Activated CD4-positive, alpha-beta T cell treated with anti-CD3 and anti-CD28 coated beads, Interleukin-2, Interleukin-6, amounts not matched to agents 100 ng/mL and 50 ng/mL, durations not matched to agents 16 hours and 8 hours (primary cell): ENCODE measurements around the gene PPM1H.

Experiments
- DNase-seq: peaks from one replicate; pipeline ENCODE4 v3.0.0-alpha.2; 2020

The PPM1H gene

GRCh38 chr12:62789851-62790250, 145.1 kb downstream of the PPM1H start:
- no peak for DNase-seq

GRCh38 chr12:62787611-62788010, 147.3 kb downstream of the PPM1H start:
- DNase-seq, result no peak

- DNase-seq, result no peak
Measured at GRCh38 chr12:62787023-62787422, 147.9 kb downstream of the PPM1H start.

DNA sequence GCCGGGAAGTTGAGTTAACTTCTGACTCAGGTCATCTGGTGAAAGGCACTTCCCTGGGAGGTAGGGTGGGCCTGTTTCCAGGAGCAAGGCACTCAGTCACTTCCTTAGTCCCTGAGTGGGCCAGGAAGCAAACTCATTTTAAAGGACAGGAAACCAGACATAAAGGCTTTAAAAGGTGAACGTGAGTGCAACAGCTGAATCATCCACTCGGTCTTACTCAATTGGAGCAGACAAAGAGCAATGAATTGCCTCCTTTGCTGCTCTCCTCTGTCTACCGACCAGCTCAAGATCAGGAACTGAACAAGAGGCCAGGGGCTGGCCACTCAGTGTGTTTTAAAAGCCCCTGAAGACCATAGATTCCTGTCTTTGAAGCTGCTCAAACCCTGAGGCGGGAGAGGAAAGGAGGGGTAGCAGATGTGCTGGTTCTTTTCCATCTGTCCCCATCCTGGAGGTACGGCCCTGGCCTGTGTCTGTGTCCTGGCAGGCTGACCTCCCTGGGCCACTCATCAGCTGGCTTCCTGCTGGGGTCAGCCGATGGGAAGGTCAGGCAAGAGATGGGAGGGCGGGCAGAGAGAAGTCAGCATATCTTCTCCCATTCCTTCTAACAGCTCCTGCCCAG, 148.9 kb downstream of the PPM1H start:
- DNase-seq, result peak; percentile 42

DNA sequence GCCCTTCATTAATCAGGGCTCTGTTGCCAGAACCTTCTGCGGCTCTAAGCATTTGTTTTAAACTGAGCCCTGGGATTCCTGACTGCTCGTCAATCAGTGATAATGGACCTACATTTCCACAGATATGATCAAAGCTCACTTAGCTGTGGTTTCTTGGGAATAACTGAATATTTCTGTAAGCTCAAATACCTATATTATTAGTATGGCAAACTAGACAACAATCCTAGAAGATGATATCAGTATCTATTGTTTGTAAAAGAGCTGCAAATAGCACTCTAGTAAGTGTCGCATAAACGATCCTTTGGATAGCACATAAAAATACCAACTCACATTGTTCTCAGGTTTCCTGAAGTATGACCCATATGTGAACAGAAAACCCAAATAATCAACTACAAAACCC, 150.4 kb downstream of the PPM1H start:
- no peak for DNase-seq

DNA sequence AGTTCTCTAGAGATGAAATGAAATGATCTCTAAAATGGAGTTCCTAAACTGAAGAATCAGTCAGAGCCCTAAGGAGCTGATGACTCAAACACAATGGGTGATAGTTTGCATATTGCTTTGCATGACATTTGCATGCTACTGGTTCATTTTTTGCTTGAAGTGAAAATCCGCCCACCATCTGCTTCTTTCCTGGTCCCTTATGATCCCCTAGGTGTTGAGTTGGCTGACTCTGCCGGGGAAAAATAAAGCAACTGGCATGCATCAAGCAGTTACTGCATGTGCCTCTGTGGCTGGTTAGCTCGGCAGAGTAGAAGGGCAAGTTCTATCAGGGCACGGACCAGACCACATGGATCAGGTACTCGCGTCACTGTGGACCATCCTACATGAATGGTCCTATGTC, 151.1 kb downstream of the PPM1H start:
- no peak for DNase-seq

DNA sequence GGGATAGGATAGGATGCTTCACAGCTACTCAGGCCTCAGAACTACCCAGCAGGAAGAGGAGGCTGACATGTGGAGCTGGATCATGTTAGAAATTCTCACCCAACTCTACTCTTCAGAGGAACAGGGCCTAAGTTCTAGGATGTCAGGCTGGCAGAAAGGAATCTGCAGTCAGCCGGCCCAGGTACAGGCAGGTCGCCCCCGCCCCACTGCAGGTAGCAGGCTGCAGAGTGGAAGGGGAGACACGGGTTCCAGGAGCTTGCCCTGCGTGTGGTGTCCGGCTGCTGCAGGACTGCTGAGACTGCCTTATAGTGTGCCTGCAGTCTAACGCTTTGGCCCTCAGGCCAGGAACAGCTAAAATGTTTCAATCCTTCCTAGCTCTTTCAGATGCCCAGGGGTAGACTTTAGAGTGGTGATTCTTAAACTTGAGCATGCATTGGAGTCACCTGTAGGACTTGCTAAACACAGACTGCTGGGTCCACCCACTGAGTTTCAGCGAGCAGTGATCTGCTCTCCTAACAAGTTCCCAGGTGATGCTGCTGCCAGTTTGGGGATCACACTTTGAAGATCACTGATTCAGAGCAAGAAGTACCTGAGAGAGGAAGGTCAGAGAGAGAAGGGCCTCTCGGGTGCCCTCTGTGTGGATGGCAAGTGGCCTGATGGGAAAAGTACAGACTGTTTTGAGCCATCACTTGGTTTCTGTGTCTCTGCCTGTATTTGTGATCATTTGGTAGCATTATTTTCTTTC, 153.6 kb downstream of the PPM1H start:
- no peak for DNase-seq

GRCh38 chr12:62779488-62779887, 155.5 kb downstream of the PPM1H start:
- DNase-seq, result no peak

DNA sequence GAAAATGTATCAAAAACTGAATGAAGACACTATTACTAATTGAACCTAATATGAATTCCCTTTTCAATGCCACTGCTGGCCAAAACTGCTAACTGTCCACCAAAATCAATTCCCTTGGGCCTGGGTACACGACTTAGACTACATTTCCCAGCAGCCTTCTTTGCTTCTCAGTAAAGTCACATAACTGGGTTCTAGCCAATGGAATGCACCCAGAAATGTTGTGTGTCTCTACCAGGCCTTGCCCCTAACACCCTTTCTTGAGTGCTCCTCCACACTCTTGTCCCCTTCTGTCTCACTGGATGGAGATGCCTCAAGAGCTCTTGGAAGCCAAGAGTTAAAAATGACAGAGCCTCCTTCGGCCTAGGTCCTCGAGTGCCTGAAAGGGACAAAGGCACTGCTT, 156.8 kb downstream of the PPM1H start:
- no peak for DNase-seq

GRCh38 chr12:62776997-62777396, 158.0 kb downstream of the PPM1H start:
- no peak for DNase-seq

DNA sequence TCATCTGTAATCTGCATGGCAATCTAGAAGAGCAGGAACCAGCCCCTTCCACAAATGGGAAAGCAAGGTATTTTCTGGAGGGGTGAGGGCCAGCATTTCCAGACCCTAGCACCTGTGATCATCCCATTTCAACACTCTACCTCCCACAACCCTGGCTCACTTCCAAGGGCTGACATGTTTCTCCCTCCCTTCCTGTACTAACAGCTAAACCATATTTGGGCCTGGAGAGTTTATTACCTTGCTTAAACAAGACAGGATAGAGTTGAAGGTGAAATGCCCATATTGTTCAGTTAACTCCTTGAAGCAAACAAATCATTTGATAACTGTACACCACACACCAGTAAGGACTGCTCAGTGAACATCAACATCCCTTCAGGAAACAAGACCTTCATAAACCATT, 158.4 kb downstream of the PPM1H start:
- no peak for DNase-seq

DNA sequence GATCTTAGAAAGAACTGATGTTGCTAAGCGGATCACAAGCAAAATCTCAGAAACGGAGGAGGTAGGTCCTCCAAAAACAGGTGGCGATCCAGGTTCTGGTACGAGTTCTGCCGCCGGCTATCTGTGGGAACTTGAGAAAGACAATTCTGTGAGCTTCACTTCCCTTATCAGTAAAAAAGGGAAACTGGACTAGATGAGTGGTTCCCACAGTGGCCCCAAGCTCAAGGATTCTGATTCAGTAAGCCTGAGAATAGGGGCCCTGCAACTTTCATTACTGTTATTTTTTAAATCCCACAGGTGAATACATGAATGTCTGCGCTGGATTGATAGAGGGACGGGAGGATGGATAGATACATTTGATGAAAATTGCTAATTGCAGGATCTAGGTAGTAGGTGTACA, 160.2 kb downstream of the PPM1H start:
- no peak for DNase-seq

- no peak for DNase-seq
Measured at GRCh38 chr12:62772416-62772955, 162.5 kb downstream of the PPM1H start.

DNA sequence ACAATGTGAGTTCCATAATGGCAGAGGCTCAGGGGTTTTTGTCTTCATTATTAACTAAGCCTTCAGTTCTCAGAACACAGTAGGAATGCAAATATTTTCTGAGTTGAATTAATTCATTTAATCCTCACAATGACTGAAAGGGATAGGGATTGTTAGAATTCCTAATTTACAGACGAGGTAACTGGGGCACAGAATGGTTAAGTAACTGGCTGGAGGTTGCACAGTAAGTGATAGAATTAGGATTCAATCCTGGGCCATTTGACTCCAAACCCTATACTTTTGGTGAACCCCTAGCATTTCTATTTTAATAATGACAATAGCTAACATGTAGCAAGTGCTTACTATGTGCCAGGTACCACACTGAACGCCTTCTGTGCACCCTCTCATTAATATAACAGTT, 163.1 kb downstream of the PPM1H start:
- no peak for DNase-seq

DNA sequence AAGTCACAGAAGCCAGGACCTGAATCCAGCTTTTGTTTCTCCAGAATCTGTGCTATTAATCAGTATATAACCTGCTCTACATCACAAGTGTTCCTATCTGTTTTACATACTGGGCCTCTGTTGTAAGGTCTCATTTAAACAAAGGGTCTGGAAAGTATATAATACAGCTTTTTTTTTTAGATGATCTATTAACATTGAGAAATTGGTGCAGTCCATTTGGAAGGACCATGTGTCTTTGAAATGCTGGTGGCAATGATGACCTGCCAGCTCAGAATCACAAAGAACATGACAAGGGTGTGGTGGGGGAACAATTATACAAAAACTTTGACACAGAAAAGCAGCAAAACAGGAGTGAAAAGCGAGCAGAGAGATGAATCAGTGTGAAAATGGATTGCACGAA, 164.6 kb downstream of the PPM1H start:
- no peak for DNase-seq

GRCh38 chr12:62769076-62769619, 165.8 kb downstream of the PPM1H start:
- no peak for DNase-seq

DNA sequence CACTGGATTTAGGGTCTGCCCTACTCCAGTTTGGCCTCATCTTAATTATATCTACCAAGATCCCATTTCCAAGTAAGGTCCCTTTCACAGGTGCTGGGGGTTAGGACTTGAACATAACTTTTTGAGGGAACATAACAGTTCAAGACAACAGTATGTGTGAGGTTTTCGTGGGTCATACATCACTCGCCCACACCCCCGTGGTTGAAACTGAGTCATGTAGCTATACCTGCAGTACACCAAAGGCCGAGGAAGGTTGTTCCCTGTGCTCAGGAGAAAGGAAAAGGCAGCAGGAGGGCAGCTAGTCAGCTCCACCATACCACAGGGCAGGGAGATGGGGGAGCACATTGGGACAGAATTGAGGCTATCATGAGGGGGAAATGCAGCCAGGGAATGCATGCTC, 167.0 kb downstream of the PPM1H start:
- DNase-seq, result no peak

DNA sequence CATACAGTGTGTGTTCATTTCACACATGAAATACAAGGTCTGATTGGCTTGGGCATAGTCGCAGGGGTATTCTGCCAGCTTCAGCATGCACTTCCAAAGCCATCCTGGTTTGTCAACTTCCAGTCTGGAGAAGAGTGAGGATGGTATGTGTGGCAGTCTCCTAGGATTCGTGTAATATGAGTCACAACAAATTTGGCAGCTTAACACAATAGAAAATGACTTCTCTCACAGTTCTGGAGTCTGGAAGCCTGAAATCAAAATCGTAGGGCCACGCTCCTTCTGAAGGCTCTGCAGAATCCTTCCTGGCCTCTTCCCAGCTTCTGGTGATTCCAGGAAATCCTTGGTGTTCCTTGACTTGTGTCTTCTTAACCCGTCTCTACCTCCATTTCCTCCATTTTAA, 167.5 kb downstream of the PPM1H start:
- DNase-seq, result no peak

GRCh38 chr12:62766496-62766895, 168.5 kb downstream of the PPM1H start:
- no peak for DNase-seq

- DNase-seq, result no peak
Measured at GRCh38 chr12:62763861-62764645, 170.9 kb downstream of the PPM1H start.

- no peak for DNase-seq
Measured at GRCh38 chr12:62763312-62763711, 171.6 kb downstream of the PPM1H start.

DNA sequence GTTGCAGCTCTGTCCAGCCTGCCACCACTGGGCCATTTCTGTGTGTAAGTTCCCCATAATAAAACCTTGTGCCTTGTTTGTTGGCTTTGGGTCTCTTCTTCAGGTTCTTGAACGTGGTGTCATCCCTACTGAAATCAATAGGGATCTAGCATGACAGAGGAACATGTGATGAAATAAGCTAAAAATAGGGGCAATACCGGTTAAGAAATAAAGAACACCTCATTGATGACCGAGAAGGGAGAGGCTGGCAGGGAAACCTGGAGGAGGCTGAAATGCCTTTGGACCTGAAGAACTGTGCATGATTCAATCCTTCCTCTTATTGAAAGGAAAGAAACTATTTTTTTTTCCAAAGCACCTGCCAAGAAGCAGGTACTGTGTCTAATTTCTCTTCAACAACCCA, 172.3 kb downstream of the PPM1H start:
- no peak for DNase-seq

DNA sequence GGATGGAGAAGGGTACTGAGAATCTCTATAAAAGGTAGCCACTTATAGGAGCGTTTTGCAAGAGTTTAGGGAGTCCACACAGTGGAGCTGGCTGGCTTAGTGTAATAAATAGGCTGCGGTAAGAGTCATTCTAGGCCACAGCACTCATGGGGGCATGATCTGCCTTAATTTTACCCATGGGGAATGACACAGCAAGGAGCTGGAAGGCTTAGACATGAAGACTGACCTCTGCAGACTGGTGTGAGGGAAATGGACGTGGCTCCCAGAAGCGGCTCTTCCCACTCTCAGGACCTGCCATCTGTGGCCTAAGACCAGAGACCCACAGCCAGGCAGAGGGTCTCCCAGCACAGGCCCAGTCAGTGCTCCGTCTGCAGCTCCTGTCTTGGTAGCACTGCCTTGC, 173.3 kb downstream of the PPM1H start:
- no peak for DNase-seq

GRCh38 chr12:62760779-62761178, 174.2 kb downstream of the PPM1H start:
- DNase-seq, result no peak
